ENCODE measurements around the gene C3orf18.

DNA sequence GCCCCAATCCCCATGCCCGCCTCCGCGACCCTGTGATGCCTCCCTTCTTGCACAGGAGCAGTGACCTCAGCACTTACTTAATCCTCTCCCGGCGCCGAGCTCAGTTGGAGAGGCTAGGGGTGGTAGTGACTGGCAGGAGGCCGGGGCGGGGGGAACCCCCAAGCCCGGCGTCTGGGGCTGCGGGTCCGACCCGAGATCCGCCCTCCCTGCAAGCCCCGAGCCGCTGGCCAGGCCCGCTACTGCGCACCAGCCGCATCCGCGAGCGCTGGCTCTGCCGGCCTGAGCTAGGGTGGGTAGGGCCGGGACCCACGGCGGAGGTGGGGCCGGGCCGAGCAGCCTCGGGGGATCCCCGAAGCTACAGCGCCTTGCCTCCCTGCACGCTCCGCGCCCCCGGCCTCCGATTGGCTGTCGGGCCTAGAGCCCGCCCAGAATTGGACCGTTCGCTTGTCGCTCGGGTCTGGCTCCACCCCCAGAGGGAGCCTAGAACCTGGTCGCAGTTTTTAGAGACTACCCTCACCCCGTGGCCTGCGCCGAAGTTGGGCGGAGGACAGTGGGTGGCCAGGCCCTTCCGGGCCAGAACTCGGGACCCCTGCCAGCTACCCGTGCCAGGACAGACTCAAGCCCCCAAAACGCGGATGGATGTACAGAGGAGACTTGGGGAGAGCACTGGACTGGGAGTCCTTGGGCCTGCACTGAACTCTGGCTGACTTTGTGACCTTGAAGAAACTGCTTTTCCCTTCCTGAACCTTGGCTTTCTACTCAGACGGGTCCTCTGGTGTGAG, at the start of gene C3orf18:
- TF ChIP-seq POLR2AphosphoS5 (IDR thresholded peaks at IDR 0.05) (peak in 2 of 3 donors; percentile 32 to 45), CTCF (IDR thresholded peaks at IDR 0.05) (peak in 1 of 7 experiments; percentile 9), POLR2A (IDR thresholded peaks at IDR 0.05) (no peak), EP300 (IDR thresholded peaks at IDR 0.05) (no peak)
